H9 (cell line): ENCODE data around the gene SH3BGRL3. TPM values are rescaled to one million over a fixed set of nuclear protein-coding genes. Genes with fewer than 3 reads are reported as not detected.

Experiments
- DNase-seq: peaks from one replicate; pipeline ENCODE4 v3.0.0-alpha.2; 2017
- H2AFZ ChIP-seq: one replicate; pipeline ENCODE4 v1.6.1; 2013; ENCODE audit warnings: mild to moderate bottlenecking, low read length, control low read depth, moderate library complexity
- H2AK5ac ChIP-seq: 2 replicates; pipeline ENCODE4 v1.6.1; 2013; ENCODE audit warnings: low read length, control low read depth, mixed read lengths; ENCODE audit not compliant: insufficient read length
- H2BK120ac ChIP-seq: one replicate; pipeline ENCODE4 v1.6.1; 2013; ENCODE audit warnings: low read depth, mild to moderate bottlenecking, low read length, control low read depth, inconsistent platforms; ENCODE audit not compliant: poor library complexity, severe bottlenecking
- H2BK12ac ChIP-seq: 2 replicates; pipeline ENCODE4 v1.6.1; 2013; ENCODE audit warnings: low read length, control low read depth, mixed read lengths, low read depth; ENCODE audit not compliant: insufficient read length
- H2BK15ac ChIP-seq: 2 replicates; pipeline ENCODE4 v1.6.1; 2013; ENCODE audit warnings: low read depth, low read length, control low read depth
- H2BK20ac ChIP-seq: one replicate; pipeline ENCODE4 v1.6.1; 2013; ENCODE audit warnings: low read depth, mild to moderate bottlenecking, low read length, control low read depth, inconsistent platforms; ENCODE audit not compliant: poor library complexity, severe bottlenecking
- H2BK5ac ChIP-seq: 2 replicates; pipeline ENCODE4 v1.6.1; 2013; ENCODE audit warnings: low read length, control low read depth, mixed read lengths; ENCODE audit not compliant: insufficient read length
- H3K14ac ChIP-seq: 2 replicates; pipeline ENCODE4 v1.6.1; 2013; ENCODE audit warnings: low read length, control low read depth; ENCODE audit not compliant: insufficient read depth
- H3K18ac ChIP-seq: 2 replicates; pipeline ENCODE4 v1.6.1; 2013; ENCODE audit warnings: low read depth, mild to moderate bottlenecking, mixed read lengths, low read length, control low read depth; ENCODE audit not compliant: insufficient read length
- H3K23ac ChIP-seq: 2 replicates; pipeline ENCODE4 v1.6.1; 2013; ENCODE audit warnings: low read length, control low read depth, mixed read lengths, low read depth; ENCODE audit not compliant: insufficient read length
- H3K23me2 ChIP-seq: 2 replicates; pipeline ENCODE4 v1.6.1; 2013; ENCODE audit warnings: low read depth, mild to moderate bottlenecking, mixed read lengths, low read length, control low read depth; ENCODE audit not compliant: insufficient read length, poor library complexity, severe bottlenecking
- H3K27ac ChIP-seq: 2 replicates; pipeline ENCODE4 v1.5.1; 2013; ENCODE audit warnings: low read length, control low read depth, mixed read lengths, low read depth; ENCODE audit not compliant: insufficient read length
- H3K27me3 ChIP-seq: 2 replicates; pipeline ENCODE4 v1.6.1; 2013; ENCODE audit warnings: low read length, control low read depth, inconsistent platforms; ENCODE audit not compliant: insufficient read depth
- H3K4ac ChIP-seq: 2 replicates; pipeline ENCODE4 v1.6.1; 2013; ENCODE audit warnings: low read depth, mild to moderate bottlenecking, control low read depth, inconsistent platforms, low read length, moderate library complexity
- H3K4me1 ChIP-seq: 2 replicates; pipeline ENCODE4 v1.6.1; 2013; ENCODE audit warnings: low read length, control low read depth, inconsistent platforms; ENCODE audit not compliant: insufficient read depth
- H3K4me2 ChIP-seq: 2 replicates; pipeline ENCODE4 v1.6.1; 2013; ENCODE audit warnings: low read length, control low read depth, mixed read lengths; ENCODE audit not compliant: insufficient read length, insufficient read depth
- H3K56ac ChIP-seq: 2 replicates; pipeline ENCODE4 v1.6.1; 2013; ENCODE audit warnings: low read depth, mild to moderate bottlenecking, mixed read lengths, low read length, control low read depth; ENCODE audit not compliant: insufficient read length
- H3K79me1 ChIP-seq: 2 replicates; pipeline ENCODE4 v1.6.1; 2013; ENCODE audit warnings: low read depth, mild to moderate bottlenecking, moderate library complexity, low read length, control low read depth, inconsistent platforms; ENCODE audit not compliant: insufficient read depth, poor library complexity, severe bottlenecking
- H3K79me2 ChIP-seq: 2 replicates; pipeline ENCODE4 v1.6.1; 2013; ENCODE audit warnings: low read length, control low read depth, inconsistent platforms; ENCODE audit not compliant: insufficient read depth
- H3K9ac ChIP-seq: 2 replicates; pipeline ENCODE4 v1.6.1; 2013; ENCODE audit warnings: low read length, control low read depth, mixed read lengths; ENCODE audit not compliant: insufficient read length; ENCODE audit errors: extremely low read depth
- H3K9me3 ChIP-seq: one replicate; pipeline ENCODE4 v1.6.1; 2013; ENCODE audit warnings: low read depth, low read length, inconsistent platforms; ENCODE audit not compliant: control insufficient read depth
- H3T11ph ChIP-seq: one replicate; pipeline ENCODE4 v1.6.1; 2013; ENCODE audit warnings: mild to moderate bottlenecking, low read length, control low read depth, inconsistent platforms
- H4K20me1 ChIP-seq: one replicate; pipeline ENCODE4 v1.6.1; 2013; ENCODE audit not compliant: control insufficient read depth, insufficient read length, insufficient read depth
- H4K5ac ChIP-seq: 2 replicates; pipeline ENCODE4 v1.6.1; 2013; ENCODE audit warnings: low read depth, mild to moderate bottlenecking, mixed read lengths, low read length, control low read depth; ENCODE audit not compliant: insufficient read length
- H4K8ac ChIP-seq: replicated peaks from 2 replicates; pipeline ENCODE4 v1.6.1; 2013; ENCODE audit warnings: low read length, control low read depth, mixed read lengths, low read depth; ENCODE audit not compliant: insufficient read length
- H4K91ac ChIP-seq: 2 replicates; pipeline ENCODE4 v1.6.1; 2013; ENCODE audit warnings: low read depth, mild to moderate bottlenecking, moderate library complexity, mixed read lengths, low read length, control low read depth; ENCODE audit not compliant: insufficient read length
- H3K27ac Mint-ChIP-seq, 3 experiments: 2 replicates in 2 of 3; 3 replicates in 1 of 3; pipeline ENCODE4 v1.8.0; 2020 to 2021; ENCODE audit warnings: mixed read lengths in 3 of 3, mild to moderate bottlenecking in 1 of 3, moderate library complexity in 1 of 3
- H3K27me3 Mint-ChIP-seq: 2 replicates; pipeline ENCODE4 v1.8.0; 2021; ENCODE audit warnings: low read depth, mild to moderate bottlenecking, moderate library complexity, mixed read lengths
- H3K36me3 Mint-ChIP-seq, 3 experiments: 2 replicates in 2 of 3; 3 replicates in 1 of 3; pipeline ENCODE4 v1.8.0; 2020 to 2021; ENCODE audit warnings: low read depth in 3 of 3, mixed read lengths in 3 of 3; ENCODE audit not compliant: insufficient read depth in 1 of 3
- H3K4me1 Mint-ChIP-seq, 2 experiments: 2 replicates each; pipeline ENCODE4 v1.8.0; 2020; ENCODE audit warnings: mixed read lengths in 2 of 2
- H3K4me3 Mint-ChIP-seq, 2 experiments: 2 replicates in 1 of 2; 3 replicates in 1 of 2; pipeline ENCODE4 v1.8.0; 2020 to 2021; ENCODE audit warnings: mild to moderate bottlenecking in 2 of 2, mixed read lengths in 2 of 2, moderate library complexity in 1 of 2
- H3K9me3 Mint-ChIP-seq, 2 experiments: 2 replicates in 1 of 2; 3 replicates in 1 of 2; pipeline ENCODE4 v1.8.0; 2020; ENCODE audit warnings: mild to moderate bottlenecking in 2 of 2, mixed read lengths in 2 of 2, moderate library complexity in 1 of 2
- WGBS: extraction: QIAGEN DNeasy Blood & Tissue Kit; methylation state at CpG from one replicate; pipeline ENCODE4 v1.1.7; 2013; ENCODE audit warnings: missing lambda C conversion rate, low lambda C conversion rate, mixed read lengths; ENCODE audit not compliant: insufficient read length; ENCODE audit errors: extremely low coverage; 5-methylcytosine and 5-hydroxymethylcytosine counted together
- total RNA-seq: library from RNA; stranded (reverse); gene quantifications from 2 replicates; pipeline ENCODE4 v1.2.1, GENCODE V29; 2021
- TF ChIP-seq, protein P1 (sequence below): fragments of 200-600 bp; sonication (generic); conservative IDR thresholded peaks from 3 replicates; pipeline ENCODE4 v1.8.0; 2021; ENCODE audit warnings: antibody characterized with exemption, mild to moderate bottlenecking

SH3BGRL3 gene
- total RNA-seq, 1 experiment from 2014 or later = 86.3 TPM

DNA sequence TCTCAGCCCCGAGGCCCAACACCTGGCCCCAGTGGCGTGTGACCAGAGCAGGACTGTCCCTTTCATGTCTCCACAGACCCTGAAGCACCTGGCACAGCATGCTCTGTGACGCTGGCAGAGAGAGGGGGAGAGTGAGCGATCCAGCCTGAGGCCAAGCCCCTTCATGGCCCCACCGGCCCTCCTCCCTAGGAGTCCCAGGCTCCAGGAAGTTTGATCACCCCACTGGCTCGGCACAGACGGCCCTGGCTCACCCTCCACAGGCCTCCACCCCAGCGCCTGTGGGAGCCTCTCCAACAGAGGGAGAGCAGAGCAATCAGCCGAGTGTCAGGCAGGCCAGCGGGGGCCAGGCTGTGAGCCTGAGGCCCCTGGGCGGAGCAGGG lies 11.0 kb downstream of the SH3BGRL3 start:
- no peak overlapping the region for H3K23ac ChIP-seq
- H3K18ac ChIP-seq = no peak overlapping the region
- H3K9me3 ChIP-seq = no peaks in the 10 kb centered on the region
- no peak overlapping the region for H4K8ac ChIP-seq
- H3K4me1 Mint-ChIP-seq = peaks cover 21 to 31% of the 10 kb centered on the region in 2 experiments
- H3K27me3 Mint-ChIP-seq = no peaks in the 10 kb centered on the region
- H3K56ac ChIP-seq = no peak overlapping the region
- no peak overlapping the region; the same call in 1 of the 2 replicates for H2BK15ac ChIP-seq
- peak overlapping the region; percentile 45; the same call in 1 of the 2 replicates for H3K14ac ChIP-seq
- H3K79me2 ChIP-seq = no peaks in the 10 kb centered on the region
- no peak overlapping the region for H4K91ac ChIP-seq
- no peak overlapping the region for H3T11ph ChIP-seq
- TF ChIP-seq, protein P1, sequence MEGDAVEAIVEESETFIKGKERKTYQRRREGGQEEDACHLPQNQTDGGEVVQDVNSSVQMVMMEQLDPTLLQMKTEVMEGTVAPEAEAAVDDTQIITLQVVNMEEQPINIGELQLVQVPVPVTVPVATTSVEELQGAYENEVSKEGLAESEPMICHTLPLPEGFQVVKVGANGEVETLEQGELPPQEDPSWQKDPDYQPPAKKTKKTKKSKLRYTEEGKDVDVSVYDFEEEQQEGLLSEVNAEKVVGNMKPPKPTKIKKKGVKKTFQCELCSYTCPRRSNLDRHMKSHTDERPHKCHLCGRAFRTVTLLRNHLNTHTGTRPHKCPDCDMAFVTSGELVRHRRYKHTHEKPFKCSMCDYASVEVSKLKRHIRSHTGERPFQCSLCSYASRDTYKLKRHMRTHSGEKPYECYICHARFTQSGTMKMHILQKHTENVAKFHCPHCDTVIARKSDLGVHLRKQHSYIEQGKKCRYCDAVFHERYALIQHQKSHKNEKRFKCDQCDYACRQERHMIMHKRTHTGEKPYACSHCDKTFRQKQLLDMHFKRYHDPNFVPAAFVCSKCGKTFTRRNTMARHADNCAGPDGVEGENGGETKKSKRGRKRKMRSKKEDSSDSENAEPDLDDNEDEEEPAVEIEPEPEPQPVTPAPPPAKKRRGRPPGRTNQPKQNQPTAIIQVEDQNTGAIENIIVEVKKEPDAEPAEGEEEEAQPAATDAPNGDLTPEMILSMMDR = no peak
- no peak overlapping the region for H2AK5ac ChIP-seq
- no peak overlapping the region for H4K5ac ChIP-seq
- H3K4me2 ChIP-seq = no peak overlapping the region
- peak overlapping the region; percentile 34 to 84 (median 64); a peak in 3 of 7 replicates for H3K27ac Mint-ChIP-seq
- peaks cover 3% of the 10 kb centered on the region; the same call in 1 of the 2 replicates for H3K4me1 ChIP-seq
- peaks cover 0 to 2% (median 0%) of the 10 kb centered on the region in 3 experiments; a peak in 1 of 7 replicates for H3K36me3 Mint-ChIP-seq
- no peaks in the 10 kb centered on the region for H3K27me3 ChIP-seq
- H3K79me1 ChIP-seq = no peaks in the 10 kb centered on the region
- H3K4ac ChIP-seq = no peak overlapping the region
- no peak overlapping the region for H2BK20ac ChIP-seq
- H3K9me3 Mint-ChIP-seq = no peaks in the 10 kb centered on the region
- no peaks in the 10 kb centered on the region for H3K23me2 ChIP-seq
- no peaks in the 10 kb centered on the region for H4K20me1 ChIP-seq
- 0 out of 5 replicates have a peak overlapping the region, but pooled peaks of 1 of the 2 experiments have one; percentile 41 for H3K4me3 Mint-ChIP-seq
- no peak overlapping the region for H2AFZ ChIP-seq
- no peak for DNase-seq
- no peak overlapping the region for H3K9ac ChIP-seq
- no peak overlapping the region for H2BK120ac ChIP-seq
- H3K27ac ChIP-seq = no peak overlapping the region
- no peak overlapping the region for H2BK12ac ChIP-seq
- no peak overlapping the region for H2BK5ac ChIP-seq
- no CpG with 5 or more reads among the region's 11 CpGs for WGBS
